Astrocyte (in vitro differentiated cells and primary cell): ENCODE data around the gene LMAN1L. TPM values are rescaled to one million over a fixed set of nuclear protein-coding genes. Genes with fewer than 3 reads are reported as not detected.
A peak's percentile ranks its signal among the peaks of the same experiment; 100 is the strongest.

Experiments used
- DNase-seq: peaks from one replicate; pipeline ENCODE4 v3.0.0-alpha.2; 2010; ENCODE audit warnings: low read depth
- FAIRE-seq: peaks from 2 replicates; lab custom pipeline; 2011; peaks lifted over from hg19 to GRCh38; lab: Jason Lieb, UNC
- H2AFZ ChIP-seq: 2 replicates; pipeline ENCODE4 v1.6.0; 2012; ENCODE audit warnings: low read depth, low read length, inconsistent platforms
- H3K27ac ChIP-seq: 2 replicates; pipeline ENCODE4 v1.5.1; 2011; ENCODE audit warnings: low read depth, low read length, inconsistent platforms
- H3K27me3 ChIP-seq: 2 replicates; pipeline ENCODE4 v1.6.0; 2011; ENCODE audit warnings: low read length, inconsistent platforms; ENCODE audit not compliant: insufficient read depth
- H3K36me3 ChIP-seq: 2 replicates; pipeline ENCODE4 v1.5.1; 2011; ENCODE audit warnings: low read length, inconsistent platforms; ENCODE audit not compliant: insufficient read depth
- H3K4me1 ChIP-seq: 2 replicates; pipeline ENCODE4 v1.5.1; 2011; ENCODE audit warnings: low read length, inconsistent platforms; ENCODE audit not compliant: insufficient read depth
- H3K4me2 ChIP-seq: 2 replicates; pipeline ENCODE4 v1.6.0; 2012; ENCODE audit warnings: low read length, inconsistent platforms
- H3K4me3 ChIP-seq: 2 replicates; pipeline ENCODE4 v1.5.1; 2011; ENCODE audit warnings: low read depth, mild to moderate bottlenecking, low read length, inconsistent platforms; ENCODE audit not compliant: insufficient read depth
- H3K79me2 ChIP-seq: 2 replicates; pipeline ENCODE4 v1.6.0; 2012; ENCODE audit warnings: mild to moderate bottlenecking, low read length, inconsistent platforms; ENCODE audit not compliant: insufficient read depth
- H3K9ac ChIP-seq: 2 replicates; pipeline ENCODE4 v1.6.0; 2012; ENCODE audit warnings: mild to moderate bottlenecking, low read length, inconsistent platforms
- H3K9me3 ChIP-seq: 2 replicates; pipeline ENCODE4 v1.5.1; 2012; ENCODE audit warnings: low read depth, mild to moderate bottlenecking, low read length, inconsistent platforms; ENCODE audit not compliant: insufficient read depth
- H4K20me1 ChIP-seq: 2 replicates; pipeline ENCODE4 v1.6.0; 2012; ENCODE audit warnings: low read length, inconsistent platforms; ENCODE audit not compliant: insufficient read depth
- H3K27ac Mint-ChIP-seq: one replicate; pipeline ENCODE4 v1.8.0; 2021; ENCODE audit warnings: mild to moderate bottlenecking, mixed read lengths; ENCODE audit not compliant: unreplicated experiment
- H3K27me3 Mint-ChIP-seq: one replicate; pipeline ENCODE4 v1.8.0; 2021; ENCODE audit warnings: low read depth, mixed read lengths; ENCODE audit not compliant: unreplicated experiment
- H3K36me3 Mint-ChIP-seq: one replicate; pipeline ENCODE4 v1.8.0; 2021; ENCODE audit warnings: low read depth, mixed read lengths; ENCODE audit not compliant: unreplicated experiment
- H3K4me1 Mint-ChIP-seq: one replicate; pipeline ENCODE4 v1.8.0; 2021; ENCODE audit warnings: low read depth, mixed read lengths; ENCODE audit not compliant: unreplicated experiment
- H3K4me3 Mint-ChIP-seq: one replicate; pipeline ENCODE4 v1.8.0; 2021; ENCODE audit warnings: mild to moderate bottlenecking, moderate library complexity, mixed read lengths; ENCODE audit not compliant: unreplicated experiment
- H3K9me3 Mint-ChIP-seq: one replicate; pipeline ENCODE4 v1.8.0; 2021; ENCODE audit warnings: mild to moderate bottlenecking, mixed read lengths; ENCODE audit not compliant: unreplicated experiment
- CTCF ChIP-seq: IDR thresholded peaks from 2 replicates; pipeline ENCODE4 v1.5.1; 2011; ENCODE audit warnings: low read depth, mild to moderate bottlenecking, inconsistent platforms, low read length, moderate library complexity; ENCODE audit not compliant: insufficient read depth
- EZH2 ChIP-seq: IDR thresholded peaks from 2 replicates; pipeline ENCODE4 v1.6.1; 2012; ENCODE audit warnings: mild to moderate bottlenecking, low read length, inconsistent platforms; ENCODE audit not compliant: insufficient read depth
- total RNA-seq: library from RNA; stranded (reverse); gene quantifications from 2 replicates; pipeline ENCODE4 v1.2.1, GENCODE V29; 2021

The LMAN1L gene
- total RNA-seq, 1 donor from 2014 or later = 0.32 TPM

GRCh38 chr15:74838746-74839525 lies 26.3 kb downstream of the LMAN1L start:
- peaks cover 12% of the 10 kb centered on the region for H3K4me1 ChIP-seq
- no peaks in the 10 kb centered on the region for H3K9me3 ChIP-seq
- Mint-ChIP-seq H3K4me1 (peaks cover 2% of the 10 kb centered on the region), H3K27ac (no peak overlapping the region), H3K4me3 (no peak overlapping the region), H3K9me3 (peaks cover 2% of the 10 kb centered on the region), H3K27me3 (no peaks in the 10 kb centered on the region), H3K36me3 (peaks cover 13% of the 10 kb centered on the region)
- H3K27ac ChIP-seq = no peak overlapping the region
- H3K9ac ChIP-seq = no peak overlapping the region
- TF ChIP-seq EZH2 (no peak), CTCF (no peak)
- FAIRE-seq = no peak
- H3K79me2 ChIP-seq = no peaks in the 10 kb centered on the region
- H3K27me3 ChIP-seq = no peaks in the 10 kb centered on the region
- no peaks in the 10 kb centered on the region for H3K36me3 ChIP-seq
- DNase-seq = no peak
- H3K4me2 ChIP-seq = no peak overlapping the region
- peaks cover 19% of the 10 kb centered on the region for H4K20me1 ChIP-seq
- no peak overlapping the region for H2AFZ ChIP-seq
- no peak overlapping the region for H3K4me3 ChIP-seq

- Mint-ChIP-seq H3K27ac (peak overlapping the region; percentile 58), H3K4me3 (no peak overlapping the region)
- TF ChIP-seq EZH2 = no peak
- no peak for TF ChIP-seq CTCF
Measured at GRCh38 chr15:74839526-74840395, 27.1 kb downstream of the LMAN1L start.

More at GRCh38 chr15:74839526-74840395, 27.1 kb downstream of the LMAN1L start:
- no peaks in the 10 kb centered on the region for H3K27me3 Mint-ChIP-seq
- H3K36me3 Mint-ChIP-seq = peaks cover 13% of the 10 kb centered on the region
- DNase-seq (no peak), FAIRE-seq (no peak)
- Histone ChIP-seq H3K9ac (no peak overlapping the region), H3K36me3 (no peaks in the 10 kb centered on the region), H3K4me1 (peaks cover 12% of the 10 kb centered on the region), H4K20me1 (peaks cover 19% of the 10 kb centered on the region), H2AFZ (no peak overlapping the region), H3K4me2 (no peak overlapping the region), H3K27me3 (no peaks in the 10 kb centered on the region), H3K79me2 (no peaks in the 10 kb centered on the region), H3K4me3 (no peak overlapping the region), H3K27ac (no peak overlapping the region), H3K9me3 (no peaks in the 10 kb centered on the region)
- no peaks in the 10 kb centered on the region for H3K4me1 Mint-ChIP-seq
- peaks cover 2% of the 10 kb centered on the region for H3K9me3 Mint-ChIP-seq
